ENCODE data around the gene IL4. TPM values are rescaled to one million over a fixed set of nuclear protein-coding genes. Genes with fewer than 3 reads are reported as not detected.
A peak's percentile ranks its signal among the peaks of the same experiment; 100 is the strongest.

The IL4 gene
- total RNA-seq, 1 donor from 2014 or later: not detected

- H3K9me3 ChIP-seq: no peaks in the 10 kb centered on the region
- intact Hi-C loops (cut with DNase I): no loop called here
- H3K27me3 ChIP-seq: no peaks in the 10 kb centered on the region
- H3K36me3 ChIP-seq: no peaks in the 10 kb centered on the region
- no peak overlapping the region for H3K27ac ChIP-seq
- TF ChIP-seq, protein P1, sequence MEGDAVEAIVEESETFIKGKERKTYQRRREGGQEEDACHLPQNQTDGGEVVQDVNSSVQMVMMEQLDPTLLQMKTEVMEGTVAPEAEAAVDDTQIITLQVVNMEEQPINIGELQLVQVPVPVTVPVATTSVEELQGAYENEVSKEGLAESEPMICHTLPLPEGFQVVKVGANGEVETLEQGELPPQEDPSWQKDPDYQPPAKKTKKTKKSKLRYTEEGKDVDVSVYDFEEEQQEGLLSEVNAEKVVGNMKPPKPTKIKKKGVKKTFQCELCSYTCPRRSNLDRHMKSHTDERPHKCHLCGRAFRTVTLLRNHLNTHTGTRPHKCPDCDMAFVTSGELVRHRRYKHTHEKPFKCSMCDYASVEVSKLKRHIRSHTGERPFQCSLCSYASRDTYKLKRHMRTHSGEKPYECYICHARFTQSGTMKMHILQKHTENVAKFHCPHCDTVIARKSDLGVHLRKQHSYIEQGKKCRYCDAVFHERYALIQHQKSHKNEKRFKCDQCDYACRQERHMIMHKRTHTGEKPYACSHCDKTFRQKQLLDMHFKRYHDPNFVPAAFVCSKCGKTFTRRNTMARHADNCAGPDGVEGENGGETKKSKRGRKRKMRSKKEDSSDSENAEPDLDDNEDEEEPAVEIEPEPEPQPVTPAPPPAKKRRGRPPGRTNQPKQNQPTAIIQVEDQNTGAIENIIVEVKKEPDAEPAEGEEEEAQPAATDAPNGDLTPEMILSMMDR (IDR thresholded peaks at IDR 0.05): no peak
- no peaks in the 10 kb centered on the region for H3K4me1 ChIP-seq
- no peak overlapping the region for H3K4me3 ChIP-seq
- peak in 1 of 2 donors; percentile 59 for DNase-seq (ENCODE audit: low spot score in 2 of 2)
Observed at GRCh38 chr5:132662925-132663770, 10.6 kb upstream of the IL4 start.

DNA sequence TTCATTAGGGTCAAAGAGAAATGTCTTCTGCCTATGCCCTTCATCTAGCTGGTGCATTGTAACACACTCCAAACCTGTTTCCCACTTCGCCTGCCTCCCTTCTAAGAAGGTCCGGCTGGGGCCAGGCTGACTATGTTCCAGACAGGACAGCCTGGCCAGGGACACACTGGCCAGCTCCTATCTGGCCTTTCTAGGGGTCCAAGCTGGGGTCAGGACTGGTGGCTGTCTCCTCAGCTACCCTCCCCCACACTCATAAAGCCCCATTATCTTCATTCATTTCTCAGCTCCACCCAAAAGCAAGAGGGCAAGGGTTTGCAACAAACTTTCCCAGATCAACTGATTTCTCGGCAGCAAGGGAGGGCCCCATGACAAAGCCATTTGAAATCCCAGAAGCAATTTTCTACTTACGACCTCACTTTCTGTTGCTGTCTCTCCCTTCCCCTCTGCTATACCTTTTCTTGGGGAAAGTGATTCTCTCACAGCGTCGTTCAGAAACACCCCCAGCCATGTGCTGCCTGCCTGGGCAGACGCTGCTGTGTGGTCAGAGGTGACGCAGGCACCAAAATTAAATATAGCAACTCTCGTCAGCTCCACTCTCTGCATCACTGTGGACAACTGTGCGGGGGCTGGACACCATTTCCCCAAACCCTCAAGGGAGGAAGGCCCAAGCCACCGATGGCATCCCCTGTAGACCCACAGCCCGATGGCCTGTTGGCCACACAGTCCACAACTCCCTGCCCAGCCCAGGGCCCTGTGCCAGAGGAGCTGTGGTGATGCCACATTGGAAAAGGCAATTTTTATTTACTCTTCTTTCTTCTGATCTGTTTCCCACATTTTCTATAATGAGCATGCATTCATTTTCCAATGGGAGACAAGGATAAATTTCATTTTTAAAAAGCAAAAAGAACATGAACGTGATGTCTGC is 9.8 kb upstream of the IL4 start:
- DNase-seq (ENCODE audit: low spot score in 2 of 2): no peak
- TF ChIP-seq, protein P1 (IDR thresholded peaks at IDR 0.05): no peak
- Histone ChIP-seq H3K4me1 (no peaks in the 10 kb centered on the region), H3K27me3 (no peaks in the 10 kb centered on the region), H3K27ac (no peak overlapping the region), H3K9me3 (no peaks in the 10 kb centered on the region), H3K36me3 (no peaks in the 10 kb centered on the region), H3K4me3 (no peak overlapping the region)
- intact Hi-C loops (cut with DNase I): no loop called here

DNA sequence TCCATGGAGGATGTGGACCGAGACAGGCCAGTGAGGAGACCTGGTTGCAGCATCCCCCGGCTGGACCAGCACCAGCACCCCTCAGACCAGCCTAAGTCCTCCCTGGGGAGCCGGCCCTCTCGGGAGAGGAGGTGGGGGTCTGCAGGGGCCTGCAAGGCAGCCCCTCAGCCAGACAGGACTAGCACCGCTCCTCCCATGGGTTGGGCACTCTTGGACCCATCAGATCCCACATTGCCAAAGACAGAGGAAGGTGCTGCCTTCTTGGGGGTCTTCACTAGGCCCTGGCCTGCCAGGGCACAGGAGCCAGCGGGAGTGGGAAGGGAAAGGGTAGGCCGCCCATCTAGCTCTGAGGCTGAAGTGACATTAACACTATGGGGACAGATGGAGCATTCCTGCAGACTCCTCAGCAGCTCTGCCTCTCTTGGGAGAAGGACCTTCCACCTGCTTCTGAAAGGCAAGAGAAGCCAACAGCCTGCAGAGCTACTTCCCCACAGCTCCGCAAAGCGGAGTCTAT is 9.0 kb upstream of the IL4 start:
- intact Hi-C loops (cut with DNase I): no loop called here
- H3K27ac ChIP-seq: no peak overlapping the region
- no peak for DNase-seq (ENCODE audit: low spot score in 2 of 2)
- no peaks in the 10 kb centered on the region for H3K36me3 ChIP-seq
- H3K27me3 ChIP-seq: no peaks in the 10 kb centered on the region
- H3K9me3 ChIP-seq: no peaks in the 10 kb centered on the region
- TF ChIP-seq, protein P1 (IDR thresholded peaks at IDR 0.05): no peak
- H3K4me1 ChIP-seq: no peaks in the 10 kb centered on the region
- no peak overlapping the region for H3K4me3 ChIP-seq

GRCh38 chr5:132665574-132666080 is 8.2 kb upstream of the IL4 start:
- Histone ChIP-seq H3K36me3 (no peaks in the 10 kb centered on the region), H3K4me1 (no peaks in the 10 kb centered on the region), H3K27me3 (no peaks in the 10 kb centered on the region), H3K9me3 (no peaks in the 10 kb centered on the region), H3K27ac (no peak overlapping the region), H3K4me3 (no peak overlapping the region)
- DNase-seq (ENCODE audit: low spot score in 2 of 2): no peak
- intact Hi-C loops (cut with DNase I): no loop called here
- TF ChIP-seq, protein P1 (IDR thresholded peaks at IDR 0.05): no peak

DNA sequence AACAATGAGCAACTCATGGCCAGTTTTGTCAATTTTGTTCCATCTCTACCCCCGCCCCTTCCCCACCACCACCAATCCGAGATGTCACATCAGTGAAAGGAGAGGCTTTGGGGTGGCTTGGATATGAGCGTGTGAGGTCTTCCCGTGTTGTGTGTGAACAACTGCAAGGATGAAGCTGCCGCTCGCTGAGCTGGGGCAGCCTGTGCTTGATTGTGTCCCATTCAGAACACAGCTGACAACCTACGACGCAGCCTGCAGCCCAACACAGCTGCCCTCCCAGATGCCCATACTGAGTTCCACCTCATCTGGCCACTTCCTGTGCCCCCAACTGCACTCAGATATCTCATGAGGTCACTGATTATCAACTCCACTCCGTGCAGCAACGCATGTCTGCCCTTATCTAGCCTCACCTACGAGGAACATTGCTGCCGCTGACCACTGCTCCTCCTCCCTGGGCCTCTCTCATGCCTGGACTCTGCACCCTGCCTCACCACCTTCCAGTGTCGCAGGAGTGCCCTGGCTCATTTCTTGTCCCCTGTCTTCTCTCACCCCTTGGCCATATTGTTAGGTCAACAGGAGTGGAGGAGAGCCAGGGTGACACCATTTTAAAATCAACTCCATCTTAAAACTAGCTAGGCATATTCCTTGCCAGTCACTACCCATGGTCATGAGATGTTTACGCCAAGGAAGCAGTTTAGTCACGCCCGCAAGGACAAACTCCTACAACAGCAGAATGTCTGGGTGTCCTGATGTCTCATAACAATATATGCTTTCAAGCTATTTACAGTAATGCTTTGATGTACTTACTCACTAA is 7.3 kb upstream of the IL4 start:
- TF ChIP-seq, protein P1 (IDR thresholded peaks at IDR 0.05): no peak
- H3K27me3 ChIP-seq: no peaks in the 10 kb centered on the region
- no peak overlapping the region for H3K27ac ChIP-seq
- H3K4me3 ChIP-seq: no peak overlapping the region
- intact Hi-C loops (cut with DNase I): no loop called here
- no peaks in the 10 kb centered on the region for H3K9me3 ChIP-seq
- DNase-seq (ENCODE audit: low spot score in 2 of 2): no peak
- H3K36me3 ChIP-seq: no peaks in the 10 kb centered on the region
- H3K4me1 ChIP-seq: no peaks in the 10 kb centered on the region

Data from ascending aorta (tissue), 2 donors.